Skeletal muscle tissue (tissue), 4 donors: ENCODE measurements around the gene TNFAIP6. TPM values are rescaled to one million over a fixed set of nuclear protein-coding genes. Genes with fewer than 3 reads are reported as not detected.

Source experiments
- H3K27ac ChIP-seq: one replicate; pipeline ENCODE4 v1.7.0; 2013; ENCODE audit warnings: mild to moderate bottlenecking, low read depth, low read length, inconsistent platforms
- H3K27me3 ChIP-seq, 3 donors: one replicate each; pipeline ENCODE4 v1.7.0; 2013; ENCODE audit warnings: low read length in 3 of 3; ENCODE audit not compliant: control insufficient read depth in 3 of 3, insufficient read depth in 3 of 3
- H3K36me3 ChIP-seq, 3 donors: one replicate each; pipeline ENCODE4 v1.7.0; 2013; ENCODE audit warnings: low read length in 3 of 3; ENCODE audit not compliant: control insufficient read depth in 3 of 3, insufficient read depth in 3 of 3
- H3K4me1 ChIP-seq, 3 donors: one replicate each; pipeline ENCODE4 v1.7.0; 2013; ENCODE audit warnings: low read length in 3 of 3, mild to moderate bottlenecking in 3 of 3; ENCODE audit not compliant: control insufficient read depth in 3 of 3, insufficient read depth in 3 of 3
- H3K4me3 ChIP-seq, 3 donors: one replicate each; pipeline ENCODE4 v1.7.0; 2013; ENCODE audit warnings: low read length in 3 of 3
- H3K9ac ChIP-seq, 3 donors: one replicate each; pipeline ENCODE4 v1.7.0; 2013; ENCODE audit warnings: low read length in 3 of 3, mild to moderate bottlenecking in 3 of 3, moderate library complexity in 2 of 3, low read depth in 1 of 3
- H3K9me3 ChIP-seq, 3 donors: one replicate each; pipeline ENCODE4 v1.7.0; 2013; ENCODE audit warnings: low read length in 3 of 3; ENCODE audit not compliant: control insufficient read depth in 3 of 3
- total RNA-seq: library from RNA; depleted of rRNA; stranded (reverse); fragments of >200 nt; gene quantifications from one replicate; pipeline ENCODE4 v1.2.3, GENCODE V29; 2014
- donor health status: Osteomylitis.

Gene TNFAIP6
- total RNA-seq, 1 donor from 2014 or later, result 13.0 TPM

GRCh38 chr2:151358166-151358970 lies 976 bp downstream of the TNFAIP6 start:
- no peak overlapping the region for H3K27ac ChIP-seq

GRCh38 chr2:151359768-151360461 lies 2.5 kb downstream of the TNFAIP6 start:
- H3K4me1 ChIP-seq, result no peaks in the 10 kb centered on the region
- no peaks in the 10 kb centered on the region for H3K27me3 ChIP-seq
- no peaks in the 10 kb centered on the region for H3K9me3 ChIP-seq
- no peak overlapping the region for H3K9ac ChIP-seq
- H3K36me3 ChIP-seq, result no peaks in the 10 kb centered on the region
- H3K4me3 ChIP-seq, result no peak overlapping the region
- no peak overlapping the region for H3K27ac ChIP-seq

More at GRCh38 chr2:151358166-151358970, 976 bp downstream of the TNFAIP6 start:
- Histone ChIP-seq H3K9ac (no peak overlapping the region), H3K4me3 (no peak overlapping the region), H3K36me3 (no peaks in the 10 kb centered on the region), H3K4me1 (no peaks in the 10 kb centered on the region), H3K9me3 (no peaks in the 10 kb centered on the region), H3K27me3 (no peaks in the 10 kb centered on the region)

- H3K9ac ChIP-seq, result no peak overlapping the region
- no peak overlapping the region for H3K27ac ChIP-seq
- H3K36me3 ChIP-seq, result no peaks in the 10 kb centered on the region
- no peaks in the 10 kb centered on the region for H3K27me3 ChIP-seq
- H3K4me1 ChIP-seq, result no peaks in the 10 kb centered on the region
- H3K4me3 ChIP-seq, result no peak overlapping the region
- no peaks in the 10 kb centered on the region for H3K9me3 ChIP-seq
These were observed 4.4 kb downstream of the TNFAIP6 start for GRCh38 chr2:151361674-151362370.

- Histone ChIP-seq H3K36me3 (no peaks in the 10 kb centered on the region), H3K4me3 (no peak overlapping the region)
These were observed 6.3 kb downstream of the TNFAIP6 start for GRCh38 chr2:151363709-151364108.

GRCh38 chr2:151367571-151367970 lies 10.2 kb downstream of the TNFAIP6 start:
- no peaks in the 10 kb centered on the region for H3K4me1 ChIP-seq
- no peak overlapping the region for H3K4me3 ChIP-seq
- no peak overlapping the region for H3K27ac ChIP-seq
- H3K27me3 ChIP-seq, result no peaks in the 10 kb centered on the region
- H3K9me3 ChIP-seq, result no peaks in the 10 kb centered on the region
- no peak overlapping the region for H3K9ac ChIP-seq
- no peaks in the 10 kb centered on the region for H3K36me3 ChIP-seq

More at GRCh38 chr2:151363709-151364108, 6.3 kb downstream of the TNFAIP6 start:
- Histone ChIP-seq H3K9me3 (no peaks in the 10 kb centered on the region), H3K27me3 (no peaks in the 10 kb centered on the region), H3K4me1 (no peaks in the 10 kb centered on the region), H3K9ac (no peak overlapping the region), H3K27ac (no peak overlapping the region)

- Histone ChIP-seq H3K4me3 (no peak overlapping the region), H3K27ac (no peak overlapping the region), H3K36me3 (no peaks in the 10 kb centered on the region), H3K4me1 (no peaks in the 10 kb centered on the region), H3K27me3 (no peaks in the 10 kb centered on the region), H3K9me3 (no peaks in the 10 kb centered on the region), H3K9ac (no peak overlapping the region)
These were observed 17.0 kb downstream of the TNFAIP6 start for GRCh38 chr2:151374436-151374835.

GRCh38 chr2:151379169-151379568 lies 21.8 kb downstream of the TNFAIP6 start:
- no peaks in the 10 kb centered on the region for H3K36me3 ChIP-seq
- H3K9ac ChIP-seq, result no peak overlapping the region
- no peak overlapping the region for H3K27ac ChIP-seq
- H3K4me1 ChIP-seq, result no peaks in the 10 kb centered on the region
- no peaks in the 10 kb centered on the region for H3K27me3 ChIP-seq
- no peaks in the 10 kb centered on the region for H3K9me3 ChIP-seq
- no peak overlapping the region for H3K4me3 ChIP-seq

- Histone ChIP-seq H3K9me3 (no peaks in the 10 kb centered on the region), H3K27me3 (no peaks in the 10 kb centered on the region), H3K9ac (no peak overlapping the region), H3K4me1 (no peaks in the 10 kb centered on the region), H3K36me3 (no peaks in the 10 kb centered on the region), H3K4me3 (no peak overlapping the region), H3K27ac (no peak overlapping the region)
These were observed 23.3 kb downstream of the TNFAIP6 start for GRCh38 chr2:151380580-151381235.

GRCh38 chr2:151381266-151381665 lies 23.9 kb downstream of the TNFAIP6 start:
- Histone ChIP-seq H3K27me3 (no peaks in the 10 kb centered on the region), H3K4me3 (no peak overlapping the region), H3K36me3 (no peaks in the 10 kb centered on the region), H3K9me3 (no peaks in the 10 kb centered on the region), H3K27ac (no peak overlapping the region), H3K4me1 (no peaks in the 10 kb centered on the region), H3K9ac (no peak overlapping the region)
